ENCODE measurements around the gene SLC38A3. TPM values are rescaled to one million over a fixed set of nuclear protein-coding genes. Genes with fewer than 3 reads are reported as not detected.

The SLC38A3 gene
- total and polyA plus RNA-seq, 2 donors (not counting 3 experiments of a cell fraction or from before 2014, with no cell fraction given) = 0.60 to 1.1 TPM

DNA sequence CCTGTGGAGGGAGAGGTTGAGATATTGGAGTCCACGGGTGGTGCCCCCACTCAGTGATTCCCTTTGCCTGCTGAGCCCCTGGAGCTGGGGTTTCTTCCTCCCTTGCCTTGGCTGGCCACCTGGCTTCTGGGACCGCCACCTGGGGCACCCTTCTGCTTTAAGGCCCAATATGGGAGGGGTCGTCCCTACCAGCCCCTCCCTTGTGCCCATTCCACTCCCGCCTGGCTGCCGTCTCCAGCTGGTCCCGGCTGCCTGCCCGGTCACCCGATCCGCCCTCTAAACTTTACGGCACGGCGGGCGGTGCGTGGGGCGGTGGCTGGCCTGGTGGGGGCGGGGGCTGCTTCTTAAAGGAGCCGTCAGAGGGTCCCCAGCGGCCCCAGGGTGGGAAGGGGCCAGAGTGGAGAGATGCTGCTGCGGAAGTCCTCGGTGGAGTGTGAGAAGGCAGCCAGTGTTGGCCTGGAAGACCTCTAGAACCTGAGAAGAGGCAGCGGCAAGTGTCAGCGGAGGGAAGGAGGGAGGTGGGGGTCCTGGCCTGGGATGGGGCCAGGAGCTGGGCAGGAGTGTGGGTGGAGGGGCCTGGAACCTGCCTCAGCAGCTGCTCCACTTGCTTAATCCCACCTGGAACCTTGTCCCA, 62.3 kb downstream of the SLC38A3 start:
- no peak overlapping the region for H3K4me3 ChIP-seq (replicated peaks in 1 of 3; ENCODE audit: insufficient read depth in 1 of 3, low read depth in 1 of 3, low read length in 3 of 3)
- dilution Hi-C loops (cut with MboI; ENCODE audit: extremely low pct_ligation_motif_present, low sequenced_read_pairs) = no loop called here
- TF ChIP-seq POLR2A (IDR thresholded peaks at IDR 0.05; ENCODE audit: low read depth, low read length) (no peak), EZH2 (IDR thresholded peaks at IDR 0.05; ENCODE audit: borderline replicate concordance, low read depth, low read length, severe bottlenecking) (no peak), JUN (IDR thresholded peaks at IDR 0.05; ENCODE audit: borderline replicate concordance, insufficient read depth, insufficient read length, low read depth) (no peak), FOS (IDR thresholded peaks at IDR 0.05; ENCODE audit: borderline replicate concordance, insufficient read depth, low read length) (no peak), MYC (IDR thresholded peaks at IDR 0.05; ENCODE audit: low read depth, low read length) (no peak), POLR2AphosphoS5 (IDR thresholded peaks at IDR 0.05; ENCODE audit: insufficient read depth, low read depth, low read length) (no peak), GATA2 (IDR thresholded peaks at IDR 0.05; ENCODE audit: insufficient read depth, insufficient read length, low read depth, low read length) (no peak)
- TF ChIP-seq, protein P1, sequence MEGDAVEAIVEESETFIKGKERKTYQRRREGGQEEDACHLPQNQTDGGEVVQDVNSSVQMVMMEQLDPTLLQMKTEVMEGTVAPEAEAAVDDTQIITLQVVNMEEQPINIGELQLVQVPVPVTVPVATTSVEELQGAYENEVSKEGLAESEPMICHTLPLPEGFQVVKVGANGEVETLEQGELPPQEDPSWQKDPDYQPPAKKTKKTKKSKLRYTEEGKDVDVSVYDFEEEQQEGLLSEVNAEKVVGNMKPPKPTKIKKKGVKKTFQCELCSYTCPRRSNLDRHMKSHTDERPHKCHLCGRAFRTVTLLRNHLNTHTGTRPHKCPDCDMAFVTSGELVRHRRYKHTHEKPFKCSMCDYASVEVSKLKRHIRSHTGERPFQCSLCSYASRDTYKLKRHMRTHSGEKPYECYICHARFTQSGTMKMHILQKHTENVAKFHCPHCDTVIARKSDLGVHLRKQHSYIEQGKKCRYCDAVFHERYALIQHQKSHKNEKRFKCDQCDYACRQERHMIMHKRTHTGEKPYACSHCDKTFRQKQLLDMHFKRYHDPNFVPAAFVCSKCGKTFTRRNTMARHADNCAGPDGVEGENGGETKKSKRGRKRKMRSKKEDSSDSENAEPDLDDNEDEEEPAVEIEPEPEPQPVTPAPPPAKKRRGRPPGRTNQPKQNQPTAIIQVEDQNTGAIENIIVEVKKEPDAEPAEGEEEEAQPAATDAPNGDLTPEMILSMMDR (IDR thresholded peaks at IDR 0.05; ENCODE audit: extremely low read depth in 1 of 2, insufficient read depth in 1 of 2, low read depth in 1 of 2, low read length in 2 of 2) = no peak
- TF ChIP-seq, protein P2, sequence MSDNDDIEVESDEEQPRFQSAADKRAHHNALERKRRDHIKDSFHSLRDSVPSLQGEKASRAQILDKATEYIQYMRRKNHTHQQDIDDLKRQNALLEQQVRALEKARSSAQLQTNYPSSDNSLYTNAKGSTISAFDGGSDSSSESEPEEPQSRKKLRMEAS (IDR thresholded peaks at IDR 0.05; ENCODE audit: insufficient read depth, insufficient read length) = no peak
- FAIRE-seq (no peak), DNase-seq (ENCODE audit: low read depth, low spot score) (no peak)
- intact Hi-C loops (cut with micrococcal nuclease) = loop anchor here (10.0 kb wide), 1 partner anchor 143 kb away; no protein-coding TSS in a partner anchor
- no peak overlapping the region for H2AFZ ChIP-seq (ENCODE audit: low read depth, low read length)
- no peak overlapping the region for H3K4me2 ChIP-seq (ENCODE audit: insufficient read depth, low read length)
- no peaks in the 10 kb centered on the region for H3K79me2 ChIP-seq (ENCODE audit: control insufficient read depth, insufficient read depth, low read length)
- POLR2A ChIA-PET = interaction anchor here (1.0 to 1.1 kb wide), 2 partner anchors 32 to 34 kb away, joined by 5 read pairs; no protein-coding TSS in a partner anchor
- H3K9me1 ChIP-seq (replicated peaks; ENCODE audit: control insufficient read depth, extremely low read depth, insufficient read depth, low read length) = no peaks in the 10 kb centered on the region
- H4K20me1 ChIP-seq (replicated peaks; ENCODE audit: control insufficient read depth, extremely low read depth, insufficient read depth, low read length) = no peaks in the 10 kb centered on the region
- CTCF ChIA-PET = interaction anchor here (0.9 to 3.0 kb wide), 5 partner anchors 21 to 73 kb away, joined by 3 to 26 read pairs (median 6); no protein-coding TSS in a partner anchor
- no peak overlapping the region for H3K27ac ChIP-seq (ENCODE audit: insufficient read depth, low read depth, low read length)
- H3K9ac ChIP-seq (replicated peaks; ENCODE audit: extremely low read depth, insufficient read depth, low read length) = no peak overlapping the region
- no peaks in the 10 kb centered on the region for H3K4me1 ChIP-seq (ENCODE audit: control insufficient read depth, extremely low read depth, insufficient read depth, low read length)
- no peaks in the 10 kb centered on the region for H3K36me3 ChIP-seq (ENCODE audit: control insufficient read depth in 2 of 2, extremely low read depth in 1 of 2, insufficient read depth in 2 of 2, low read length in 2 of 2)
- H3K27me3 ChIP-seq (ENCODE audit: control insufficient read depth in 2 of 2, insufficient read depth in 2 of 2, low read length in 2 of 2) = peaks cover 3 to 6% of the 10 kb centered on the region in 2 experiments
- BruUV-seq (replicated peaks) = no TSS peak
- H3K9me3 ChIP-seq (replicated peaks; ENCODE audit: control insufficient read depth, insufficient read depth, low read length) = no peaks in the 10 kb centered on the region
